Neural progenitor cell (in vitro differentiated cells): ENCODE results near the gene DHTKD1. TPM values are rescaled to one million over a fixed set of nuclear protein-coding genes. Genes with fewer than 3 reads are reported as not detected.
A peak's percentile ranks its signal among the peaks of the same experiment; 100 is the strongest.

Experiments
- DNase-seq: peaks from one replicate; pipeline ENCODE4 v3.0.0-alpha.2; 2016; ENCODE audit warnings: low spot score
- H2AFZ ChIP-seq: fragments of 200-600 bp; sonication (generic); replicated peaks from 2 replicates; pipeline ENCODE4 v1.6.1; 2016; ENCODE audit warnings: antibody characterized with exemption
- H3F3A ChIP-seq: fragments of 200-600 bp; sonication (generic); 2 replicates; pipeline ENCODE4 v1.6.1; 2016; ENCODE audit warnings: antibody characterized with exemption, low read depth
- H3K27ac ChIP-seq: fragments of 200-600 bp; sonication (generic); 2 replicates; pipeline ENCODE4 v1.5.1; 2016; ENCODE audit warnings: mild to moderate bottlenecking
- H3K27me3 ChIP-seq: fragments of 200-600 bp; sonication (generic); 2 replicates; pipeline ENCODE4 v1.6.1; 2016; ENCODE audit warnings: mild to moderate bottlenecking, moderate library complexity
- H3K36me3 ChIP-seq: fragments of 200-600 bp; sonication (generic); 2 replicates; pipeline ENCODE4 v1.5.1; 2016
- H3K4me1 ChIP-seq: fragments of 200-600 bp; sonication (generic); 2 replicates; pipeline ENCODE4 v1.6.1; 2016; ENCODE audit warnings: mixed run types
- H3K4me2 ChIP-seq: fragments of 200-600 bp; sonication (generic); 2 replicates; pipeline ENCODE4 v1.6.1; 2016
- H3K4me3 ChIP-seq: fragments of 200-600 bp; sonication (generic); 2 replicates; pipeline ENCODE4 v1.5.1; 2016
- H3K79me2 ChIP-seq: fragments of 200-600 bp; sonication (generic); 2 replicates; pipeline ENCODE4 v1.6.1; 2016; ENCODE audit warnings: low read depth
- H3K9ac ChIP-seq: fragments of 200-600 bp; sonication (generic); 2 replicates; pipeline ENCODE4 v1.6.1; 2016
- H3K9me3 ChIP-seq: fragments of 200-600 bp; sonication (generic); 2 replicates; pipeline ENCODE4 v1.5.1; 2016; ENCODE audit warnings: low read depth
- H4K20me1 ChIP-seq: fragments of 200-600 bp; sonication (generic); 2 replicates; pipeline ENCODE4 v1.6.1; 2016; ENCODE audit warnings: low read depth
- H3K27ac Mint-ChIP-seq: 3 replicates; pipeline ENCODE4 v1.8.0; 2021; ENCODE audit warnings: mixed read lengths
- H3K27me3 Mint-ChIP-seq: 2 replicates; pipeline ENCODE4 v1.8.0; 2022; ENCODE audit warnings: low read depth, mild to moderate bottlenecking, inconsistent platforms, moderate library complexity, mixed read lengths; ENCODE audit not compliant: insufficient read depth
- H3K36me3 Mint-ChIP-seq: 3 replicates; pipeline ENCODE4 v1.8.0; 2021; ENCODE audit warnings: mixed read lengths
- H3K4me1 Mint-ChIP-seq: 3 replicates; pipeline ENCODE4 v1.8.0; 2021; ENCODE audit warnings: mixed read lengths
- H3K4me3 Mint-ChIP-seq: 3 replicates; pipeline ENCODE4 v1.8.0; 2021; ENCODE audit warnings: mild to moderate bottlenecking, moderate library complexity, mixed read lengths
- H3K9me3 Mint-ChIP-seq: 3 replicates; pipeline ENCODE4 v1.8.0; 2020; ENCODE audit warnings: mixed read lengths
- EZH2 ChIP-seq: fragments of 200-600 bp; sonication (generic); IDR thresholded peaks from 2 replicates; pipeline ENCODE4 v1.6.1; 2017; ENCODE audit warnings: antibody characterized with exemption, mild to moderate bottlenecking, moderate library complexity
- EZH2phosphoT487 ChIP-seq: fragments of 200-600 bp; sonication (generic); IDR thresholded peaks from 2 replicates; pipeline ENCODE4 v1.6.1; 2017; ENCODE audit warnings: antibody characterized with exemption
- total RNA-seq: library from RNA; depleted of rRNA; stranded (reverse); fragments of >200 nt; gene quantifications from 2 replicates; pipeline ENCODE4 v1.2.3, GENCODE V29; 2015; ENCODE audit warnings: low replicate concordance
- TF ChIP-seq, protein P1 (sequence below): fragments of 200-600 bp; sonication (generic); IDR thresholded peaks from 2 replicates; pipeline ENCODE4 v1.5.1; 2017; ENCODE audit warnings: antibody characterized with exemption, mild to moderate bottlenecking

Gene DHTKD1
- total RNA-seq, 1 donor from 2014 or later: 62.0 TPM

DNA sequence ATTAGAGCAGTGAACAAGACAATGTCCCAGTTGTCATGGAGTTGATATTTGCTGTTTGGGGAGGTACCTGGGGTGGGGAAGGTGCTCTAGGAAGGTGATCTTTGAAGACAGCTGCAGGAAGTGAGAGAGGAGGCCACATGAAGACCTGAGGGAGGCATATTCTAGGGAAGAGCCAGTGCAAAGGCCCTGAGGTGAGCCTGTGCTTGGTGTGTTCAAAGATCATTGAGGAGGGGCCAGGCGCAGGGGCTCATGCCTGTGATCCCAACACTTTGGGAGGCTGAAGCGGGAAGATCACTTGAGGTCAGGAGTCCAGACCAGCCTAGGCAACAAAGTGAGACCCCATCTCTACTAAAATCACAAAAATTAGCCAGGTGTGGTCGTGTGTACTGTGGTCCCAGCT, 75.8 kb downstream of the DHTKD1 start:
- no peaks in the 10 kb centered on the region for H3K9me3 Mint-ChIP-seq
- H3K27ac Mint-ChIP-seq: no peak overlapping the region
- Histone ChIP-seq H3K9ac (no peak overlapping the region), H3K4me2 (no peak overlapping the region), H3K27ac (no peak overlapping the region), H3F3A (no peaks in the 10 kb centered on the region), H3K27me3 (no peaks in the 10 kb centered on the region), H3K36me3 (peaks cover 10% of the 10 kb centered on the region), H2AFZ (no peak overlapping the region), H3K4me3 (no peak overlapping the region), H3K79me2 (no peaks in the 10 kb centered on the region), H3K4me1 (no peaks in the 10 kb centered on the region), H3K9me3 (no peaks in the 10 kb centered on the region), H4K20me1 (peaks cover 2% of the 10 kb centered on the region)
- peaks cover 3% of the 10 kb centered on the region for H3K27me3 Mint-ChIP-seq
- H3K36me3 Mint-ChIP-seq: peaks cover 28% of the 10 kb centered on the region
- H3K4me3 Mint-ChIP-seq: no peak overlapping the region
- no peak for DNase-seq
- no peaks in the 10 kb centered on the region for H3K4me1 Mint-ChIP-seq
- TF ChIP-seq EZH2phosphoT487 (no peak), EZH2 (no peak)
- TF ChIP-seq, protein P1, sequence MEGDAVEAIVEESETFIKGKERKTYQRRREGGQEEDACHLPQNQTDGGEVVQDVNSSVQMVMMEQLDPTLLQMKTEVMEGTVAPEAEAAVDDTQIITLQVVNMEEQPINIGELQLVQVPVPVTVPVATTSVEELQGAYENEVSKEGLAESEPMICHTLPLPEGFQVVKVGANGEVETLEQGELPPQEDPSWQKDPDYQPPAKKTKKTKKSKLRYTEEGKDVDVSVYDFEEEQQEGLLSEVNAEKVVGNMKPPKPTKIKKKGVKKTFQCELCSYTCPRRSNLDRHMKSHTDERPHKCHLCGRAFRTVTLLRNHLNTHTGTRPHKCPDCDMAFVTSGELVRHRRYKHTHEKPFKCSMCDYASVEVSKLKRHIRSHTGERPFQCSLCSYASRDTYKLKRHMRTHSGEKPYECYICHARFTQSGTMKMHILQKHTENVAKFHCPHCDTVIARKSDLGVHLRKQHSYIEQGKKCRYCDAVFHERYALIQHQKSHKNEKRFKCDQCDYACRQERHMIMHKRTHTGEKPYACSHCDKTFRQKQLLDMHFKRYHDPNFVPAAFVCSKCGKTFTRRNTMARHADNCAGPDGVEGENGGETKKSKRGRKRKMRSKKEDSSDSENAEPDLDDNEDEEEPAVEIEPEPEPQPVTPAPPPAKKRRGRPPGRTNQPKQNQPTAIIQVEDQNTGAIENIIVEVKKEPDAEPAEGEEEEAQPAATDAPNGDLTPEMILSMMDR: no peak

DNA sequence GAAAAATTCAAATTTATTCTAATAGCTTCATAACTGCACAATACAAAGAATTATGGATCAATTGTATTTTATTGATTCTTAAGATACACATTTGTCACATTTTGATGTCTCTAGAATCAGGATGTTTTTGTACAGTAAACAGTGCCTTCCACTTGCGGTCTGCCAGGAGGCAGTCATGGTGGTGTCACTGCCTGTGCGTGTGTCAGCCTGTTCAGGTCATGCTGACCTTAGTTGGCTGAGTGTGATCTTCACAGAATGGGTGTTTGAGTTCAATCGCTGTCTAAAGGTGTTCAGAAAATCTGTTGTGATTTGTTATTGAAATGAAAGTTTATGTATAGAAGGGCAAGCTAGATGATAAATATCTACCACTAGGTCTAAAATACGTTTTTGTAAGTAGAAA, 81.4 kb downstream of the DHTKD1 start:
- no peaks in the 10 kb centered on the region for H3K9me3 ChIP-seq
- H3K4me1 Mint-ChIP-seq: no peaks in the 10 kb centered on the region
- DNase-seq: no peak
- H3K9me3 Mint-ChIP-seq: no peaks in the 10 kb centered on the region
- H3K79me2 ChIP-seq: no peaks in the 10 kb centered on the region
- H3K4me1 ChIP-seq: no peaks in the 10 kb centered on the region
- no peak overlapping the region for H3K27ac Mint-ChIP-seq
- H2AFZ ChIP-seq: no peak overlapping the region
- peaks cover 8% of the 10 kb centered on the region for H3K36me3 ChIP-seq
- no peak overlapping the region for H3K9ac ChIP-seq
- H3K4me3 ChIP-seq: no peak overlapping the region
- no peaks in the 10 kb centered on the region for H3F3A ChIP-seq
- peaks cover 13% of the 10 kb centered on the region for H3K36me3 Mint-ChIP-seq
- H3K27me3 Mint-ChIP-seq: no peaks in the 10 kb centered on the region
- H3K27ac ChIP-seq: no peak overlapping the region
- H3K4me3 Mint-ChIP-seq: no peak overlapping the region
- TF ChIP-seq EZH2 (no peak), EZH2phosphoT487 (no peak)
- TF ChIP-seq, protein P1: no peak
- no peaks in the 10 kb centered on the region for H4K20me1 ChIP-seq
- no peak overlapping the region for H3K4me2 ChIP-seq
- no peaks in the 10 kb centered on the region for H3K27me3 ChIP-seq

DNA sequence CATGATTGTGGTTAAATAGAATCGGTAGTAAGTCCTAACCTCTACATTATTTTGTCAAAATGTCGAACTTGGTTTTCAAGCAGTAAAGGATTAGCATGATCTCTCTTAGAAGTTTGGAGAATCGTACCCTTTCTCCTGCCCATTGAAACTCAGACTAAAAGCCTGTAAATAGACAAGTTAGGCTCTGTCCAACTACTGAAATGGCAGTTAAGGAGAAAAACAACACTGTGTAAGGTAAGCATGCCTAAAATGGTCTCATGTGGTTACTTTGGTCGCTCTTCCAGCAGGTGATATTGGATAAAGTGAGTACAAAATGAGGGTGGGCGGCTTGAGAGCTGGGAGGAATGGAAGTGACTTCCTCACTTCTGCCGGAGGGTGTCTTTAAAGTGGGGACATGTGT, 85.8 kb downstream of the DHTKD1 start:
- Mint-ChIP-seq H3K4me3 (no peak overlapping the region), H3K4me1 (no peaks in the 10 kb centered on the region), H3K27me3 (no peaks in the 10 kb centered on the region)

More for the DNA sequence above, 85.8 kb downstream of the DHTKD1 start:
- Histone ChIP-seq H3K79me2 (no peaks in the 10 kb centered on the region), H3K4me2 (no peak overlapping the region), H3K4me1 (no peaks in the 10 kb centered on the region), H3K36me3 (peaks cover 8% of the 10 kb centered on the region), H3K4me3 (no peak overlapping the region), H4K20me1 (no peaks in the 10 kb centered on the region), H3K27me3 (no peaks in the 10 kb centered on the region), H3K27ac (no peak overlapping the region), H3K9ac (no peak overlapping the region), H3K9me3 (no peaks in the 10 kb centered on the region), H3F3A (no peaks in the 10 kb centered on the region), H2AFZ (no peak overlapping the region)
- DNase-seq: no peak
- Mint-ChIP-seq H3K27ac (peak overlapping the region; percentile 12), H3K36me3 (peaks cover 15% of the 10 kb centered on the region), H3K9me3 (no peaks in the 10 kb centered on the region)
- TF ChIP-seq EZH2 (no peak), EZH2phosphoT487 (no peak)
- TF ChIP-seq, protein P1: no peak
